CD4-positive, CD25-positive, alpha-beta regulatory T cell (primary cell): Measurements from ENCODE around the gene SMPD4. TPM values are rescaled to one million over a fixed set of nuclear protein-coding genes. Genes with fewer than 3 reads are reported as not detected.
"Not testable (repeated sequence)": the region's sequence is repeated elsewhere in the genome, so short reads cannot be mapped to it uniquely, and the experiment has no call there.

Source experiments
- ATAC-seq, 2 donors: fragments of 150-1000 bp; cut with Tn5 transposase; one replicate each; pipeline ENCODE4 v1.10.0; 2021; ENCODE audit warnings: low read depth in 2 of 2, moderate number of reproducible peaks in 2 of 2, moderate library complexity in 1 of 2
- DNase-seq, 3 donors: peaks; one replicate each; pipeline versions ENCODE4 v3.0.0 to v3.0.0-alpha.2; 2012 to 2022; ENCODE audit warnings: mixed read lengths in 1 of 3
- H3K27ac ChIP-seq: one replicate; pipeline ENCODE4 v1.7.0; 2013; ENCODE audit warnings: mild to moderate bottlenecking, low read length; ENCODE audit not compliant: insufficient read depth, poor library complexity, severe bottlenecking
- H3K27me3 ChIP-seq: one replicate; pipeline ENCODE4 v1.7.0; 2013; ENCODE audit warnings: low read length; ENCODE audit not compliant: control insufficient read depth, insufficient read depth
- H3K36me3 ChIP-seq: one replicate; pipeline ENCODE4 v1.7.0; 2013; ENCODE audit warnings: mild to moderate bottlenecking, low read length, moderate library complexity; ENCODE audit not compliant: control insufficient read depth, insufficient read depth
- H3K4me1 ChIP-seq: 2 replicates; pipeline ENCODE4 v1.7.0; 2013; ENCODE audit warnings: mild to moderate bottlenecking, low read length; ENCODE audit not compliant: insufficient read depth, control insufficient read depth, poor library complexity, severe bottlenecking
- H3K4me3 ChIP-seq: one replicate; pipeline ENCODE4 v1.7.0; 2013; ENCODE audit warnings: low read depth, mild to moderate bottlenecking, low read length, moderate library complexity
- H3K9me3 ChIP-seq, 2 experiments: 1 replicate in 1 of 2; 2 replicates in 1 of 2; pipeline ENCODE4 v1.7.0; 2013; ENCODE audit warnings: low read length in 2 of 2, mild to moderate bottlenecking in 1 of 2, moderate library complexity in 1 of 2; ENCODE audit not compliant: control insufficient read depth in 2 of 2
- H3K27ac Mint-ChIP-seq, 3 donors: one replicate each; pipeline ENCODE4 v1.8.0; 2020 to 2022; ENCODE audit warnings: mild to moderate bottlenecking in 3 of 3, mixed read lengths in 3 of 3, moderate library complexity in 2 of 3
- H3K27me3 Mint-ChIP-seq: one replicate; pipeline ENCODE4 v1.8.0; 2022; ENCODE audit warnings: mild to moderate bottlenecking, mixed read lengths
- H3K36me3 Mint-ChIP-seq: one replicate; pipeline ENCODE4 v1.8.0; 2020; ENCODE audit warnings: mixed read lengths
- H3K4me1 Mint-ChIP-seq, 4 donors: one replicate each; pipeline ENCODE4 v1.8.0; 2020 to 2022; ENCODE audit warnings: mixed read lengths in 4 of 4, mild to moderate bottlenecking in 1 of 4
- H3K4me3 Mint-ChIP-seq, 4 donors: one replicate each; pipeline ENCODE4 v1.8.0; 2020 to 2022; ENCODE audit warnings: mild to moderate bottlenecking in 4 of 4, mixed read lengths in 4 of 4, moderate library complexity in 3 of 4
- H3K9me3 Mint-ChIP-seq, 7 donors: one replicate each; pipeline ENCODE4 v1.8.0; 2020 to 2022; ENCODE audit warnings: mixed read lengths in 7 of 7, mild to moderate bottlenecking in 3 of 7, moderate library complexity in 2 of 7
- polyA plus RNA-seq, 4 donors: library from polyadenylated mRNA; unstranded; fragments of 300-500 nt; fragmentation: Illumina TruSeq; gene quantifications; one replicate each; pipeline ENCODE4 v1.2.3, GENCODE V29; 2021
- total RNA-seq: library from RNA; stranded (reverse); gene quantifications from one replicate; pipeline ENCODE4 v1.2.3, GENCODE V29; 2022

SMPD4 gene
- total and polyA plus RNA-seq, 5 donors from 2014 or later, result 22.4 to 78.7 (median 31.3) TPM

DNA sequence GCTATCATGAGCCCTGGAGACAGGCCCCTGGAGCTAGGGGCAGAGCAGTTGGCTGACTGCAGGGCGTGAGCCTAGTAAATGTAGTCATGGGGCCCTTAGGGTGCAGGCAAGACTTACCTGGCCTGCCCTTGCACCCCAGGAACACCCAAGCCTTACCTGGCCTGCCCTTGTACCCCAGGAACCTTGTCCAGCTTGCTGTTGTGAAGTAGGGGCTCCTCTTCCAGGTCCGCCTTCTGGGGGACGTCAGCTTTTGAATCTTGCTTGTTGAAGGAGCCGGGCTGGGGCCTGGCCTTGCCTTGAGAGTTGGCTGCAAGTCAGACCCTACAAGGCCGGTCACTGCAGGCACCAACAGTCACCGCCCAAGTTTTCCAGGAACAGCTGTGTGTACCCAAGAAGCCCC lies 40.4 kb downstream of the SMPD4 start:
- not testable (repeated sequence) for ATAC-seq, H3K27me3 Mint-ChIP-seq, H3K27me3 ChIP-seq, H3K4me3 Mint-ChIP-seq, H3K36me3 ChIP-seq, H3K4me3 ChIP-seq, H3K4me1 ChIP-seq, H3K9me3 Mint-ChIP-seq, H3K27ac Mint-ChIP-seq, H3K9me3 ChIP-seq, DNase-seq, H3K27ac ChIP-seq, H3K36me3 Mint-ChIP-seq
- peaks cover 0 to 13% (median 0%) of the 10 kb centered on the region in 4 donors for H3K4me1 Mint-ChIP-seq

DNA sequence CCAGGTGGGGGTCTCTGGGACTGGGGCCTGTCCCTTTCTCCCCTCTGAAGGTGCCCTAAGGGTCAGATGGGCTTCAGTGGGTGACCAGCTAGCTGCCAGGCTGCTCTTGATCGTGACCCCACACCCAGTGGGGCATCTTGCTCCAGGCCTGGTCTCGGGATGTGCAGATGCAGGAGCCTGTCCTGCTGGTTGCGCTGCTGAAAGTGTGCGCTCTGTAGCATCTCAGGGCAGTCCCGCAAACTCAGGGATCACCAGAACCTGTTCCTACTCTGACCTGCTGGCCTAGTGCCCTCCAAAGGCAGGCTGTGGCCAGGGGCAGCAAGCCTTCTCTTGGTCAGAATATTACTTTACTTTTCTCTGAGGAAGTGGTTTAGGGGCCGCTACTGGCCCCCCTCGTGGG lies 40.9 kb downstream of the SMPD4 start:
- not testable (repeated sequence) for H3K27ac Mint-ChIP-seq, ATAC-seq

DNA sequence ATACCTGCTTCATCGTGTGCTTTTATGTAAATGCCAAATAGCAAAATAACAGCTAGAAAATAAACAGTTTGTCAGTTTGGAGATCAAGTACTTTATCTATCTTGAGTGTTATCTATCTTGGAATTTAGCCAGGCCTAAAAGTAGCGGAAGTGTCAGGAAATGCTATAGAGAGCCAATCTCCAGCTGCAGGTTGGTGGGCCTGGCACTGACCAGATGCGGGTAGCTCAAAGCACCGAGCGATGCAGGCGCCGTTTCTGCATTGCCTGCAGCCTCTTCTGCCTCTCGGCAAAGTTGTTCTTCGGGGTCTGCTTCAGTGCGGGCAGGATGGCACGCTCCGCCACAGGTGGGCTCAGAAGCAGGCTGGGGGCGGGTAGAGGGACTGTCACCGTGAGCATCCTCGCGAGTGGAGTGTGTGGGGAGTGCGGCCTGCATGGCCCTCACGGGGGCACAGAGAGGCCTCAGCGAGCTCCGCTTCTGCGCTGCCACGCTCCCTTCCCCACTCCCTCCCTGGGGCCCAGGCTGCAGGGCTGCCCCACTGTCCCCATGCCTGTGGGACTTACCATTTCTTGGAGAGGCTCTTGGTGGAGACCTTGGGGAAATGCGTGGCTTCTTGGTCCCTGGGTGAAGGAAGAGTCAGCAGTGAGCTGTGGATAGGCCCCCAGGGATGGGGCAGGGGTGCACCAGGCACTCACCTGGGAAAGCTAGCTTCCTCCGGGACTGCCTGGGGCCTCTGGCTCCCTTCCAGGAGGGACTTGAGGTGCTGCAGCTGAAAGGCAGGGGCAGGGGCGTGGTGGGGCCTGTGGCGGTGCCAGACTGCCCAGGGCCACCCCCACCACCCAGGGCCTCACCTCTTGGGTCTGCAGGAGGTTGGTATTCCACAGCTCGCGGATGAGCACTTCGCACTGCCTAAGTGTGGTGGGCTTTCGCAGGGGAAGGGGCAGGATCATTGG lies 41.8 kb downstream of the SMPD4 start:
- not testable (repeated sequence) for H3K27ac ChIP-seq, H3K4me1 ChIP-seq, H3K27me3 ChIP-seq, DNase-seq, H3K4me3 Mint-ChIP-seq, H3K27ac Mint-ChIP-seq, H3K36me3 ChIP-seq, H3K36me3 Mint-ChIP-seq, H3K4me3 ChIP-seq, H3K27me3 Mint-ChIP-seq, H3K9me3 Mint-ChIP-seq, H3K9me3 ChIP-seq, ATAC-seq
- peaks cover 0 to 11% (median 0%) of the 10 kb centered on the region in 4 donors for H3K4me1 Mint-ChIP-seq

More for the DNA sequence above, 40.9 kb downstream of the SMPD4 start:
- peaks cover 0 to 13% (median 0%) of the 10 kb centered on the region in 4 donors for H3K4me1 Mint-ChIP-seq
- not testable (repeated sequence) for H3K27me3 ChIP-seq, H3K4me3 ChIP-seq, H3K4me1 ChIP-seq, H3K27ac ChIP-seq, H3K27me3 Mint-ChIP-seq, H3K4me3 Mint-ChIP-seq, DNase-seq, H3K36me3 Mint-ChIP-seq, H3K9me3 ChIP-seq, H3K36me3 ChIP-seq, H3K9me3 Mint-ChIP-seq

DNA sequence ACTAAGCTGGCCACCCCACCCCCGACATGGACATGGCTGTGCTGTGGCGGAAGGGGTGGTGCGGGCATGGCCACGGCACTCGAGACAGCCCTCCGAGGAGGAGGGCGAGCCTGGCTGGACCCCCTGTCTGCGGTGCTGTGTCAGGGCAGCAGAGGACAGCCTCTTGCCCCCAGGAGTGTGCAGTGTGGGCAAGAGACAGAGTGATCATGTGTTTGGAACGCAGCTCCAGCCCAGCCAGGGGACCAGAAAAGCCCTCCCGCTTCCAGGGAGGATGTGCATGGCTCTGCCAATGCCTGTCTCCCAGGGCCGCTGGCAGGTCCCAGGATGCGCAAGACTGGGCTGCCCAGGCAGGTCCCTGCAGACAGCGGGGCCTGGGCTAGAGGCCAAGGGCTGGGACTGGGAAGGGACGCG lies 42.6 kb downstream of the SMPD4 start:
- not testable (repeated sequence) for H3K9me3 Mint-ChIP-seq, H3K4me3 Mint-ChIP-seq, H3K9me3 ChIP-seq, H3K4me3 ChIP-seq, H3K36me3 ChIP-seq, H3K27ac Mint-ChIP-seq, DNase-seq, H3K27ac ChIP-seq, ATAC-seq, H3K27me3 ChIP-seq, H3K36me3 Mint-ChIP-seq, H3K4me1 Mint-ChIP-seq, H3K27me3 Mint-ChIP-seq, H3K4me1 ChIP-seq

DNA sequence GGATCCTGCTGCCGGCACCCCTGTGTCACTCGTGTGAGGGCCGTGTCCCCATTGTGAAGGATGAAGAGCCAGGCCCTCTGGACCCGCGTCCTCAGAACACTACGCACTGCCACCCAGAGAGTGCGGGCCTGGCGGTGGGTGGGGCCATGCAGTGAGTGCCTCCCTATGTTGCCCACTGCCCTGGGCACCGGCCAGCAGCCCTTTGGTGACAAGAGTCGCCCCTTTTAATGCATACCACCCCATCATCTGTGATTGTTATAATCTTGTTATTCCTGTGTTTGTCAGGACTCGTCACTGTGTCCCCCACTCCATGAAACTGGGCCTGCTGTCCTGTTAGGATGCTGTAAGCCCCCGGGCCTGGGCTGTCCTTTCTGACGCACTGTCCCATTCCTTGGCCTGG lies 43.1 kb downstream of the SMPD4 start:
- not testable (repeated sequence) for DNase-seq, ATAC-seq, H3K27ac Mint-ChIP-seq, H3K4me3 ChIP-seq, H3K27me3 ChIP-seq, H3K4me1 ChIP-seq, H3K4me3 Mint-ChIP-seq, H3K36me3 Mint-ChIP-seq, H3K9me3 ChIP-seq, H3K27me3 Mint-ChIP-seq, H3K4me1 Mint-ChIP-seq, H3K36me3 ChIP-seq, H3K27ac ChIP-seq, H3K9me3 Mint-ChIP-seq

DNA sequence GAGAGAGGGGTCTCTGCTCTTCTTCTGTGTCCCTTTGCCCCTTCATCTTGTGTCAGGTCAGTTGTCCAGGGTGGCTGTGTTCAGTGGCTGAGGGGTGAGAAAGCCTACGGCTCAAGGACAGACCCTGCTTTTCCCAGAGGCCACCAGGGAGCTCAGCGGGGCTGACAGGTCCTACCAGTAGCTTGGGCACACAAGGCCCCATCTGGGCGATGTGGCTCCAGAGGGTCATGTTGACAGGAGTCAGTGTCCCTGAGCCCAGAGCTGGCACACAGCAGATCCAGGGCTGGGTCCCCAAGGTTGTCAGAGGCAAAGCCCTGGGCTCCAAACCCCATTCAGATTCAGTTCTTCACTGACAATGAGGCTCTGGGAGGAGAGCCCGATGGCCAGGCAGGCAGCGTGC lies 44.3 kb downstream of the SMPD4 start:
- DNase-seq, H3K27me3 ChIP-seq, H3K4me3 Mint-ChIP-seq, H3K27ac Mint-ChIP-seq, H3K4me1 Mint-ChIP-seq, H3K36me3 ChIP-seq, H3K4me3 ChIP-seq, H3K27ac ChIP-seq, H3K9me3 ChIP-seq, ATAC-seq, H3K27me3 Mint-ChIP-seq, H3K9me3 Mint-ChIP-seq, H3K4me1 ChIP-seq, H3K36me3 Mint-ChIP-seq: not testable (repeated sequence)

DNA sequence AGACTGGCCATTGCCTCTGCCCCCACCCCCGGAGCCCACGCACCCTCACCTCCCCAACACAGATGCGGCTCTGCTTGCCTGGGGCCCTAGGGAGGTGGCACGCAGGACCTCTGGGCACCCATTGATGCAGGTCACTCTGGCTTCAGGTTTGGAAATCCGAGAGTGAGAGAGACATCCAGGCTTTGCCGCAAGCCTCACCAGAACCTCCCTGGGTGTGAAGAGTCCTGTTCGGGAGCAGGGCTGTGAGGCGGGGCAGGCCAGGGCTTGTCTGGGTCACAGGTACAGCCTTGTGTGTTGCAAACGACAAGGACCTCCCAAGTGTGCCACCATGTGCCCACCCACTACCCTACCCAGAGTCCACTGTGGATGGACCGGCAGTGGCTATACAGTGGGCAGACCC lies 44.9 kb downstream of the SMPD4 start:
- not testable (repeated sequence) for H3K9me3 Mint-ChIP-seq, H3K4me1 ChIP-seq, H3K27ac Mint-ChIP-seq, H3K36me3 Mint-ChIP-seq, H3K4me1 Mint-ChIP-seq, H3K4me3 ChIP-seq, H3K36me3 ChIP-seq, DNase-seq, H3K27me3 ChIP-seq, H3K9me3 ChIP-seq, H3K4me3 Mint-ChIP-seq, H3K27me3 Mint-ChIP-seq, ATAC-seq, H3K27ac ChIP-seq
